GM18519 (cell line): ENCODE measurements around the gene DNMBP.
"Not testable (repeated sequence)": the region's sequence is repeated elsewhere in the genome, so short reads cannot be mapped to it uniquely, and the experiment has no call there.

ENCODE experiments used
- ATAC-seq: cut with Tn5 transposase; IDR thresholded peaks from one replicate; pipeline ENCODE4 v1.9.1; 2021; ENCODE audit warnings: mild to moderate bottlenecking, moderate library complexity; ENCODE audit not compliant: unreplicated experiment, low FRiP score

The DNMBP gene

DNA sequence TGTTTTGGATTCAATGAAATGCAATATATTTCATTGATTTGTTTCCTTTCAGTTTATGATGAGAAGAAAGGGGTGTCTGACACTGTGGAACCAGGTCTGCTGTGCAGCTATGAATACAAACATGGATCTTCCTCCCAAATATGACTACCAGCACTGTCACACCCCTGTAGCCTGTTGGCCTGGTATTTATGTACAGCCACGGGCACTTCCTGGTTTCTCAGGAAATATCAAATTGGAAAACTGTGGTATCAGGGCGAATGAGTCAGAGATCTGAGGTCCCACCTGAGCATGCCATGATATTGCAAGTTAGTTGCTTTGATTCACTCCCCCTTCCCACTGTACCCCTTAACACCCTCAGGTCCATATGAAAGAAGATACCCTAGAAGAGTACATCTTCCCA, 87.8 kb downstream of the DNMBP start:
- no peak for ATAC-seq

DNA sequence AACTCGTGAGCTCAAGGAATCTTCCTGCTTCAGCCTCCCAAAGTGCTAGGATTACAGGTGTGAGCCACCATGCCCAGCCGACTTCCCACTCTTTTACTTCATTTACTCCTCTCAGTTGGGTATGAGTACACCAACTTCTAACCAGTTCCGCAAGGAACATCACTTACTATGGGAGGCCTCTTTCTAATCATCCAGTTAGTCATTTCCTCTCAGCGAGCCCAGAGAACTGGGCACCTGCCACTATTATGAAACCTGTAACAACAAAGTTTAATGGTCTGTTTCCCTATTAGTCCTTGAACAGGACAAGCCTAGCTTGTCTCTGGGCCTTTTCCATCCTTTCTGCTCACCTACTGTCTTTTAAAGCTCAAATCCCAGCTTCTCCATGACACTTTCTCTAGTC, 88.8 kb downstream of the DNMBP start:
- no peak for ATAC-seq

DNA sequence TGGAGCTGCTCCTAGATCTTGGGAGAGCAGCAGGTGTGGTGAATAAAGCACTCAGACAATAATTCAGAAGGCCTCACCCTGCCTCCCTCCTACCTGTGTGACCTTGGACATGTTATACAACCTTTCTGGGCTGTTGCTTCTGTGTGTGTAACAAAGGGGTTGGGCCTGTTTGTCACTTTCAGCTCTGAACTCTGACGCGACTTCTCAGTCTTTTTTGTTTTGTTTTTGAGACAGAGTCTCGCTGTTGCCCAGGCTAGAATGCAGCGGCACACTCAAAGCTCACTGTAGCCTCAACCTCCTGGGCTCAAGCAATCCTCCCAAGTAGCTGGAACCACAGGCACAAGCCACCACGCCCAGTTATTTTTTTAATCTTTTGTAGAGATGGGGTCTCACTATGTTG, 89.3 kb downstream of the DNMBP start:
- ATAC-seq = no peak

DNA sequence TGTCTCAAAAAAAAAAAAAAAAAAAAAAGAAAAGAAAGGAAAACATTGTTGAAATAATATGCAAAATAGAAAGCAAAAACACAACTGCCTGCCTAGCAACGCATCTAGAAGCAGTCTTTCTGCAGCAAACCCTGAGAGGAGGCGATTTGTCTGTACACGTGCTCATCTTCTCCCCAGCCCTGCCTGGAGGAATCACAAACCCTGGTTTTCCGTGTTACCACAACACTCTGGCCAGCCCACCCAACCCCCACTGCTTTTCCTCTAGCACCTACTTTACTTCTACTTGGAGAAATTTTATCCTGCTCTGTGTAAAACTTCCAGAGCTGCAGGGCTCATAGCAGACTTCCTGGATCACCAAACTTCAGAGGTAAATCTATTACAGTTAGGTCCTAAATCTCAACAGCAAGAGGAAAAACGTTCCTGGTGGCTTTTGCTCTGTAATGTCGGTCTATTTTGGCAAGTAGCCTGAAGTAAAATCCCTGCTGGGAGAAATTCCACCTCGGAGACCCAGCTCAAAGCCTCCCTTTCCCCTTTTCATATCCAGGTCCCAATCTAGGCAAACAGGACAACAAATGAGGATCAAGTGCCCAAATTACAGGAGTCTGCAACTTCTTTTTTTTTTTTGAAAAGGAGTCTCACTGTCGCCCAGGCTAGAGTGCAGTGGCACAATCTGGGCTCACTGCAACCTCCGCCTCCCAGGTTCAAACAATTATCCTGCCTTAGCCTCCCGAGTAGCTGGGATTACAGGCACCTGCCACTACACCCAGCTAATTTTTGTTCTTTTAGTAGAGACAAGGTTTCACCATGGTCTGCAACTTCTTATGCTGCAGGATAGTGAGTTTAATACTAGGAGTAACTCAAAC, 91.6 kb downstream of the DNMBP start:
- no peak for ATAC-seq

DNA sequence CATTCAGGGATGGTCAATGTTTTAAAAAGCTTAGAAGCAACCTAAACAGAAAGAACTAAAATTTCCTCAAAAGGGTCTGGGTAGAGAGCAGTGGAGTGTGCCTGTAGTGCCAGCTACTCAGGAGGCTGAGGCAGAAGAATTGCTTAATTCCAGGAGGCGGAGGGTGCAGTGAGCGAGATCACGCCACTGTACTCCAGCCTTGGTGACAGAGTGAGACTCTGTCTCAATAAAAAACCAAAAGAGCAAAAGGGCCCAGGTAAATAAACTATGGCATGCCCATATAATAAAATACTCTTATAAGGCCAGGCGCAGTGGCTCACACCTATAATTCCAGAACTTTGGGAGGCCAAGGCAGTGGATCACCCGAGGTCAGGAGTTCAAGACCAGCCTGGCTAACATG, 93.0 kb downstream of the DNMBP start:
- no peak for ATAC-seq

DNA sequence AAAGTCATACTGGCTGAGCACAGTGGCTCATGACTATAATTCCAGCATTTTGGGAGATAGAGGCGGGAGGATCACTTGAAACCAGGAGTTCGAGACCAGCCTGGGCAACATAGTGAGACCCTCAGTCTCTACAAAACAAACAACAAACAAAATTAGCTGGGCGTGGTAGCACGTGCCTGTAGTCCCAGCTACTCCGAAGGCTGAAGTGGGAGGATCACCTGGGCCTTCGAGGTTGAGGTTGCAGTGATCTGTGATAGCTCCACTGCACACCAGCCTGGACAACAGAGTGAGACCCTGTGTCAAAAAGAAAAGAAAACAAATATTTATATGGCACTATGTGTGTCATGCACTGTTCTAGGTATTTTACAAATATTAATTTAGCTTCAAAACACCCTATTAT, 94.3 kb downstream of the DNMBP start:
- ATAC-seq = no peak

DNA sequence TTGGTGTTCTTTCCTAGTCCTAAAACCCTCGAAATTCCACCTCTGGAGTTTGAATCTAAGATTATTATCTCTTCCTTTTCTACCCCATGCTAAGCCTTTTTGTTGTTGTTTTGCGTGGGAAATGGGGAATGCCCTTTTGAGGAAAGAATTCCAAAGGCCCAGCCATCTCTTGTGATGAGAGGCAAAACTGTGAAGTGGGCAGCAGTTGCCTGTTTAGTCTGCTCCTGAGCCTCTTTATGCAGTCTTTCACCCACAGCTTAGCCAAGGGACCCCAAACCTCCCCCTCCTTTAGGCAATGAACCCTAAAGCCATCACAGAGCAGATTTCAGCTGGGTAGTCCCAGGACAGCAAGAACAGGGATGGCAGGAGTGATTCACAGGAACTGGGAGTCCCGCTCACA, 95.5 kb downstream of the DNMBP start:
- no peak for ATAC-seq

DNA sequence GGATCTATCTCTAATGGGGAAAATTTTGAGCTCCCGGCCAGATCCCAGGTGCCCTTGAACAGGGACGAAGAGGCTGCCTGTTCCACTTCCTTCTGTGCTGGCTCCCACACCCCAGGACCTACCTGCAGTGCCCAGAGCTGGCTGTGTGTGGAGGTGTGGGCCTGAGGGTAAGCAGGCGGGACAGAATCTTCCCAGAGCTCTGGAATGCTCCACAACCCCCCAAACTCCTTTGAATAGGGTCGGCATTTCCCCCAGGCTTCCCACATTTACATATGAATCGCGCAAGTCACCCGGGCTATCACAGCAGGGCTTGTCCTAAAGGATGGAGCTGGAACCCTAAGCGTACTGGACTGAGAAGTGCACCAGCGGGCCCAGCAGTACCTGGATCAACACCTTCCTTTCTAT, 95.9 kb downstream of the DNMBP start:
- no peak for ATAC-seq

DNA sequence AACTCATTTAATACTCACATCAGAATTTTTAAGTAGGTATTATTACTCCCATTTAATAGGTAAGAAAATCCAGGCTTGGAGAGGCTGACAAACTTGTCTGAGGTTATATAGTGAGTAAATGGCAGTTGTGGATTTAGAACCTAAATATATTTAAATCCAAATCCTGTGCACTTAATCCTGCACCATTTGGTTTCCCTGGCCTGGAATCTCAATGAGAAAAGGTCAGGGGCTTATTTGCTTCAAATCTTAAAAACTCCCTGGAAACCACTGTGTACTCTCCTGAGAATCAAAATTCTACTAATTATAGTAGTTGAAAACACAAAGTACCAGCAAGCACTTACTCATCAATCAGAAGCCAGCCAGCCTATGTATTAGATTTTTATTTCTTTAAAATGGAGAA, 97.7 kb downstream of the DNMBP start:
- no peak for ATAC-seq

DNA sequence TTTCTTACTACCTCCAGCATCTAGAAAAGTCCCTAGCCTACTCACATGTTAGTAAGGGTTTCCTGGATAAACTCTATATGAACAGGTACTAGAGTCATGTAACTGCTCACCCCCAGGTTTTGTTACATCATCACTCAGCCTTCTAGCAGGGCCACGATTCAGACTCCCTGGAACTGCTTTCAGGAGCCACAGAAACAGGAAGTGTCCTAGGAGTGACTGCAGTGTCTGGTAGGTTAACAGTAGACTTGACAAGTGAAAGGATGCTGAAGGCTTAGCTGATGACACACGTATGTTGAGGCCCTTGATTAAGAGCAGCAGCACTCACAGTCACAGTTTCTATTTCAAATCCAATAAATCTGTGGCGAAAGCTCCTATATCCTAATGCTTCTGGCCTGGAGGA, 101.2 kb downstream of the DNMBP start:
- no peak for ATAC-seq

DNA sequence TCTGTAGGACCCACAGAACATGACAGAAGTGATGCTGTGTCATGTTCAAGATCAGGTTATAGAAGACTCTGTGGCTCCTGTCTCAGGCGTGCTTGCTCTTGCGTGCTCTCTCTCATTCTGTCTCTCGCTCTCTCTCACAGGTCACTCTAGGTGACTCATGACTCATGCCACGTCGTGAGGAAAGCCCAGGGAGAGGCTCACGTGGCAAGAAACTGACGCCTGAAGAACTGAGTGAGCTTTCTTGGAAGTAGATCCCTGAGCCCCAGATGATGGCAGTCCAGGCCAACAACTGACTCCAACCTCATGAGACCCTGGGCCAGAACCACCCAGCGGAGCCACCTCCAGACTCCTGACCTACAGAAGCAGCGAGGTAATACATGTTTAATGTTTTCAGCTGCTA, 103.3 kb downstream of the DNMBP start:
- ATAC-seq = no peak

DNA sequence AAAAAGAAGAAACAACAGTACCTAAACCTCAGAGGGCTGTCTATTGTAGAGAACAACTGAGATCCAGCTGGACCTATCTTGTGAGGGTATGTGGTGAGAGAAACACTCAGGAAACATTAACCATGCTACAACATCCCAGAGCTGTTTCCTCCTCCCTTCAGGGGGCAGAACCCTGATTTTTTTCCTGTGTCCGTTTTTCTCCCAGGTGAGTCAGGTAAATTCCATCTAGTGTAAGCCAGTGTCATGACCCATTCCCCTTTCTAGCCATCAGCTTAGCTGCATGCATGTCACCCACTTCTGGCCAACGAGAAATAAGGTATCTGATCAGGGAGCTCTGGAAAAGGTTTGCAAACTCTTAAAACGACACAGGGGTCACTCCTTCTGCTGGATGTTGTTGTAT, 103.8 kb downstream of the DNMBP start:
- no peak for ATAC-seq

DNA sequence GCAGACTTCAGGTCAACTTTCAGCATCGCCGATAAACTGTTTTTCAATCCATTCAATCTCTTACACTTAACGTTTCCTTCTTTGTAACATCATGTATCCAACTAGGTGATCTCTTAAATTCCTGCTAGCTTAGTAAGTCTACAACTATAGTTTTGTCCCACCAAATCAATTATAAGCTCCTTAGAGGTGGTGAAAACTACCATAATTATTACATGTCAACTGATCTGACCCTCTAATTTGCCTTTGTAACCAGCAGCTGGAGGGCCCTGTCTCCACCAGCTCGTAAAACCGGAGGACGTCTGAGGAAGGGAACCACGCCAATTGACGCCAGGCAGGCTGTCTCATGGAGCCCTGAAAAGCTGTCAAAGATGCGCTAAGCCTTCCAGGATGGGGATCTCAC, 113.9 kb downstream of the DNMBP start:
- ATAC-seq = no peak

DNA sequence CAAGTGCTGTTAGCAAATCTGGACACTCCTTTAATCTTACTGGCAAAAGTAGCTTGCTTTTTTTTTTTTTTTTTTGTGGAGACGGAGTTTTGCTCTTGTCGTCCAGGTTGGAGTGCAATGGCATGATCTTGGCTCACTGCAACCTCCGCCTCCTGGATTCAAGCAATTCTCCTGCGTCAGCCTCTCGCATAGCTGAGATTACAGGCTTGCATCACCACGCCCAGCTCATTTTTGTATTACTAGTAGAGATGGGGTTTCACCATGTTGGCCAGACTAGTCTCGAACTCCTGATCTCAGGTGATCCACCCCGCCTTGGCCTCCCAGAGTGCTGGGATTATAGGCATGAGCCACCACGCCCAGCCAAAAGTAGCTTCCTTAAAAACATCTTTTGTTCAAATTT, 114.7 kb downstream of the DNMBP start:
- ATAC-seq = not testable (repeated sequence)

DNA sequence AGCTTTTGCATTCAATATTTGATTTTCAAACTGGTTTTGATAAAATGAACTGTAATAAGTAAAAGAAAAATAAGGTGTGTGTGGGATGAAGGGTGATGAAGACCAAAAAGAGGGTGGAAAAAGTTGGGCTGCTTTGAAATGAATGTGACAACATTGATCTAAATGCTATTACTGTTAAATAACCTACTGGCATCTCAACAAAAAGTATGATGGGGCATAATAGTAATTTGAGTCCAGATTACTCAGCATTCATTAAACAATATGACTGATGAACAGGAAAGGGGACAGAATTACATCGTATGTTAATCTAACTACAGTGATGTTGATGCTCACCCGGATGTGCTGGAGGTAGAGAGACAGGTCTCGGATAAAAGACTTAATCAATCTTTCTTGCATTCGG, 115.1 kb downstream of the DNMBP start:
- ATAC-seq = no peak

DNA sequence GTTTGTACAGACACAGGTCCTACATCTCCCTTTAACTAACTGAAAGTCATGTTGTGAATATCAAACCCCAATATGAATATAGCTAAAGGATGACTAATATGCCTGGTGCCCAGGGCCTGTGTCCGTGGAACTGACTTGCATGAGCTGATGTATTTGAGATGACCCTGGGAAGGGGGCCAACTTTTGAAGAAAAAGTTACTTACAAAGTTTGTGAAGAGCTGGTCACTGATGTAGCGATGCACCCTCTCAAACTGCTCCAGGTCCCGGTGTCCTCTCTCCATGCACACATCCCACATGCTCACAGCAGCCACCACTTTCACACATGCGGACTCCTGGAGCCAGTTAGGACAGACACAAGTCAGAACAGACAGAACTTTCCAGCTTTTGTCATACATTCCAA, 121.1 kb downstream of the DNMBP start:
- ATAC-seq = no peak

DNA sequence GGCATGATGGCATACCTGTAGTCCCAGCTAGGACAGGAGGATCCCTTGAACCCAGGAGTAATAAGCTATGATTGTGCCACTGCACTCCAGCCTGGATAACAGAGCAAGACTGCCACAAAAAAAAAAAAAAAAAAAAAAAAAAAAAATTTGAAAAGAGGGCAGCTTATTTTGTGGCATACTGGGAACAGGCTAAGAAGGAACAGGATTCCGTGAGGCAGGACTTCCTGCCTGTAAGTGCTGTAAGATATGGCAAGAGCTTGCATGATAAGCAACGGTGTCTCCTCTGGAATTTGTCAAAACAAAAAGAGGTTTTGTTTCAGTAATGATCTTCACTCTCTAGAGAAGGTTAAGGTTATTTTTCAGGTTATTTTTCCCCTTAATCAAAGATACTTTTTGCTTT, 126.2 kb downstream of the DNMBP start:
- no peak for ATAC-seq

DNA sequence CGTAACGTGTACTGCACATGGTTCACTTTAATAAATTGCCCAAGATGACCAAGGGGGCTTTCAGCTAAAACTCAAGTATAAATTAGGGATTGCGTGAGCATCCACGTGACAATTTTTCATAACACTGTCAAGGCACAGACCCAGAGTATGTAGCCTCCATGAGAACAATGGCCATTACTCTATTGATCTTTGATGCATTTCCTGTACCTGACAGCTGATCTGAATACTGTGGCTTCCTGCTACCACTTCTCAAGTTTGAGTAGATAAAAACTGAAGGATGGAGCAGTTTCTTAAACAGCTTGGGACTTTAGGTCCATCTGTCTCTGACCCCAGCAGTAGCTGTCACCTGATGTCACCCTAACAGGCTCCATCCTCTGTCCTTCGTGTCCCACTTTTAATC, 128.4 kb downstream of the DNMBP start:
- ATAC-seq = no peak

DNA sequence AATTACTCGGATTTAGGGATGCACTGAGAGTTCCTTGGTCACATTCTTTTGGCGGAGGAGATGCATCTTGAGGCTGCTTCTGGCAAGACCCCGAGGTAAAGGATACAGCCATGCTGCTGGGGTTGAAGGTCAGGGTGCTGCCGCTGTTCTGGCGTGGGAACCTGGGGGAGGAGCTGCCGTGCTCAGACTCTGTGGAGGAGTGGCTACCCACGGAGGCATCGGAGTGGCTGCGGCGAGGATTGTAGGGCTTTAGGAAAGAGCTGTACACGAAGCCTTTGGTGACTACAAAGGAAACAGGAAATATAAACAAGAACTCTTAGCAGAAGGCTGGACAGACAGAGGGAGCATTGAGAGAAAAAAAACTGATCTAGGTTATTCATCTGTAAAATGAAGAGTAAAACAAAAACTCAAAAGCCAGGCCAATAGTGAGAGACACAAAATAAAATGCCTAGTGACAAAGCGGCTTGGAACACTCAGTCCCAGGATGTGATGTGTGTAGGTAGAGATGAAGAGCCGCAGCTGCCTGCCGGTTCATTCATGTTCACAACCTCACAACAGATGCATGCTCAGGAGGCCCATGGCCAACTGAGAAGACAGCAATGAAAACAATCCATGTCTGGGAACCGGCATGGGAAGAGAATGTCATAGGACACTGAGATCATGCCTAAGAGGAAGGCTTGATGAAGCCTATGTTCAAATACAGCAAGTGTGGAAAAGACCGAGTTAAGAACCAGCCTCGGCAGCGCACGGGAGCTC, 129.5 kb downstream of the DNMBP start:
- no peak for ATAC-seq

DNA sequence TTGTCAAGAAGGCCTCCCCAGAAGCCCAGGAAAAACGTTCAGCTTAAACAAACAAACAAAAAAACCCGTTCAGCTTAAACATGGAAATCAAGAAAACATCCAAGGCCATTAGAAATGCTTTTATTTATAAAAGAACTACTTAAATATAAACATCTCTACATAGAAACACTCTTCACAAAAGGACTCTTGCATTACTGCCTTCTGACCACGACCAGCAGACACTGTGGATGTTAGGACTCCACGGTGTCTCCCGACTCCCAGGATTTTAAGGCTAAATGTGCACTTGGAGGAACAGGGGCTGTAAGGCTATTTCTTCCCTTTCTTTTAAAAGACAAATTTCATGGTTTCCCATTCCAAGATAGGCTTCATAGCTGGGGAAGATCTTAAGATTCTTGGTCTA, 134.3 kb downstream of the DNMBP start:
- ATAC-seq = no peak

DNA sequence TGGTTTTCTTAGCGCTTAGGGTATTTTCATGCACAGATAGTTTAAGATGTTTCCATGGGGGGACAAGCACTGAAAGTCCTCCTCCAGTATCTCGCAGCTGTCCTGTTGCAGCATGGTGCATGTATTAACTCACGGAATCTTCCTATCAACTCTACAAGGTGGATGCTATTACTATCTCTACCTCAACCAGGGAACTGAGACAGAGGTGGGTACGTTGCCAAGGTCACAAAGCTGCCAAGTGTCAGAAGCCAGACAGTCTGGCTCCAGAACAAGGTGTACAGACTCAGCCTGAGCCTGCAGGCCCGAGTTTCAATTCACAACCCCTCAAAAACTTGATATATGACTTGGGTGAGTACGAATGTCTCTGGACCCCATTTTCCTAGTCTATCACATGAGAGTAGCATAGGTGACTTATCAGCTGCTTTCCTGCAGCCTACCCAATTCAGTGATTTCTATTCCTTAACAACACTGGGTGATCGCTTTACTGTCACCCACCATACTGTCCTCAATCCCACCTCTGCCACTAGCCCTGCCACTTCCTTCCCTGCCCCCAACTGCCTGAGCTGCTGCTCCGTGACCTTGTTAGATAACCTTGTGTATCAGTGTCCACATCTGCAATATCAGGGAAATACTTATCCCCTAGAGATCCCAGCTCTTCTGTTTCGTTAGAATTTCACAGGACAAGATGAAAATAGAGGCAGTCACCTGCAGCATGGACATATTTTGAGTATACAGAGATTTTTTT, 135.2 kb downstream of the DNMBP start:
- no peak for ATAC-seq
